Left ventricle myocardium inferior (tissue), 1 donor: ENCODE results near the gene TPP1. TPM values are rescaled to one million over a fixed set of nuclear protein-coding genes. Genes with fewer than 3 reads are reported as not detected.
A peak's percentile ranks its signal among the peaks of the same experiment; 100 is the strongest.

Source experiments
- DNase-seq: peaks from one replicate; pipeline ENCODE4 v3.0.0-alpha.2; 2020
- H3K27ac ChIP-seq: fragments of 200-600 bp; replicated peaks from 2 replicates; pipeline ENCODE4 v1.8.0; 2021
- H3K27me3 ChIP-seq: fragments of 200-600 bp; 2 replicates; pipeline ENCODE4 v1.8.0; 2021; ENCODE audit warnings: low read depth
- H3K36me3 ChIP-seq: fragments of 200-600 bp; 2 replicates; pipeline ENCODE4 v1.8.0; 2021
- H3K4me1 ChIP-seq: fragments of 200-600 bp; 2 replicates; pipeline ENCODE4 v1.8.0; 2021
- H3K4me3 ChIP-seq: fragments of 200-600 bp; 2 replicates; pipeline ENCODE4 v1.8.0; 2021; ENCODE audit warnings: mild to moderate bottlenecking, moderate library complexity
- H3K9me3 ChIP-seq: fragments of 200-600 bp; replicated peaks from 2 replicates; pipeline ENCODE4 v1.8.0; 2021
- intact Hi-C: fragments of 100-400 bp; cut with micrococcal nuclease; formaldehyde crosslinking; loops from one replicate; pipeline ENCODE4 v1.11.0; 2022
- total RNA-seq: library from RNA; stranded (reverse); fragmentation: NEBNext Ultra II Directional; extraction: Animal tissue kit (Norgen Biotek cat#: 25700); gene quantifications from one replicate; pipeline ENCODE4 v1.2.1, GENCODE V29; 2021
- TF ChIP-seq, protein P1 (sequence below): fragments of 200-600 bp; IDR thresholded peaks from 2 replicates; pipeline ENCODE4 v1.8.0; 2021; ENCODE audit warnings: antibody characterized with exemption, mild to moderate bottlenecking, borderline replicate concordance
- donor health status: DM: no; HTN: yes; CAD: no; lungs with severe emphysema.

The TPP1 gene
- total RNA-seq, 1 donor from 2014 or later: 84.2 TPM

DNA sequence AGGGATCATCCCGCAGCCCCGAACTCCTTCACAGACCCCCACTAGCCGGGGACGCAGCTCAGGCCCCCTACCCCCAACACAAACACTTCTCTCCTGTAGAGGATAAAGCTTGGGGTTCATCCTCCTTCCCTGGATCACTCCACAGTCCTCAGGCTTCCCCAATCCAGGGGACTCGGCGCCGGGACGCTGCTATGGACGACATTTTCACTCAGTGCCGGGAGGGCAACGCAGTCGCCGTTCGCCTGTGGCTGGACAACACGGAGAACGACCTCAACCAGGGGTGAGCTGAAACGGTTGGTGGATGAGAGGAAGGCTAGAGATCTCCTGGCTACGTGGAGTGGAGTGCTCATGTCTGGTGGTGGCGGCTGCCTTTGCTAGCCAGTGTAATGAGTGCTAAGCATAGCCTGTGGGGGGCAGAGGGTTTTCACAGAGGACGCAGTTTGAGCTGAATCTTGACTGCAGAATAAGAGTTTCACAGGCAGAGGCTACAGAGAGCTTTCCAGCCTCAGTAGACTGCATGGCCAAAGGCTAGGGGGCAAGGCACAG lies 15.1 kb downstream of the TPP1 start:
- Histone ChIP-seq H3K9me3 (no peaks in the 10 kb centered on the region), H3K36me3 (peaks cover 40% of the 10 kb centered on the region), H3K4me3 (peak overlapping the region; percentile 90), H3K27ac (peak overlapping the region; percentile 98), H3K4me1 (peaks cover 98% of the 10 kb centered on the region), H3K27me3 (no peaks in the 10 kb centered on the region)
- TF ChIP-seq, protein P1, sequence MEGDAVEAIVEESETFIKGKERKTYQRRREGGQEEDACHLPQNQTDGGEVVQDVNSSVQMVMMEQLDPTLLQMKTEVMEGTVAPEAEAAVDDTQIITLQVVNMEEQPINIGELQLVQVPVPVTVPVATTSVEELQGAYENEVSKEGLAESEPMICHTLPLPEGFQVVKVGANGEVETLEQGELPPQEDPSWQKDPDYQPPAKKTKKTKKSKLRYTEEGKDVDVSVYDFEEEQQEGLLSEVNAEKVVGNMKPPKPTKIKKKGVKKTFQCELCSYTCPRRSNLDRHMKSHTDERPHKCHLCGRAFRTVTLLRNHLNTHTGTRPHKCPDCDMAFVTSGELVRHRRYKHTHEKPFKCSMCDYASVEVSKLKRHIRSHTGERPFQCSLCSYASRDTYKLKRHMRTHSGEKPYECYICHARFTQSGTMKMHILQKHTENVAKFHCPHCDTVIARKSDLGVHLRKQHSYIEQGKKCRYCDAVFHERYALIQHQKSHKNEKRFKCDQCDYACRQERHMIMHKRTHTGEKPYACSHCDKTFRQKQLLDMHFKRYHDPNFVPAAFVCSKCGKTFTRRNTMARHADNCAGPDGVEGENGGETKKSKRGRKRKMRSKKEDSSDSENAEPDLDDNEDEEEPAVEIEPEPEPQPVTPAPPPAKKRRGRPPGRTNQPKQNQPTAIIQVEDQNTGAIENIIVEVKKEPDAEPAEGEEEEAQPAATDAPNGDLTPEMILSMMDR: peak; percentile 30
- intact Hi-C loops: no loop called here
- no peak for DNase-seq

- Histone ChIP-seq H3K9me3 (no peaks in the 10 kb centered on the region), H3K27ac (peak within 1 kb of the TSS; percentile 98), H3K4me1 (peaks cover 98% of the 10 kb centered on the region), H3K36me3 (peaks cover 40% of the 10 kb centered on the region), H3K4me3 (peak within 1 kb of the TSS; percentile 90), H3K27me3 (no peaks in the 10 kb centered on the region)
- intact Hi-C loops: no loop called here
- DNase-seq: peak; percentile 93
- TF ChIP-seq, protein P1: peak; percentile 51
These were observed 15.7 kb downstream of the TPP1 start, which contains the start of the genes ILK and RRP8 for GRCh38 chr11:6603287-6604080. Gene ILK (plus strand): TSS chr11:6603774. CDS start chr11:6604272, 498 bp downstream. Gene RRP8 (minus strand): TSS chr11:6603616. CDS start chr11:6603502, 114 bp downstream.

DNA sequence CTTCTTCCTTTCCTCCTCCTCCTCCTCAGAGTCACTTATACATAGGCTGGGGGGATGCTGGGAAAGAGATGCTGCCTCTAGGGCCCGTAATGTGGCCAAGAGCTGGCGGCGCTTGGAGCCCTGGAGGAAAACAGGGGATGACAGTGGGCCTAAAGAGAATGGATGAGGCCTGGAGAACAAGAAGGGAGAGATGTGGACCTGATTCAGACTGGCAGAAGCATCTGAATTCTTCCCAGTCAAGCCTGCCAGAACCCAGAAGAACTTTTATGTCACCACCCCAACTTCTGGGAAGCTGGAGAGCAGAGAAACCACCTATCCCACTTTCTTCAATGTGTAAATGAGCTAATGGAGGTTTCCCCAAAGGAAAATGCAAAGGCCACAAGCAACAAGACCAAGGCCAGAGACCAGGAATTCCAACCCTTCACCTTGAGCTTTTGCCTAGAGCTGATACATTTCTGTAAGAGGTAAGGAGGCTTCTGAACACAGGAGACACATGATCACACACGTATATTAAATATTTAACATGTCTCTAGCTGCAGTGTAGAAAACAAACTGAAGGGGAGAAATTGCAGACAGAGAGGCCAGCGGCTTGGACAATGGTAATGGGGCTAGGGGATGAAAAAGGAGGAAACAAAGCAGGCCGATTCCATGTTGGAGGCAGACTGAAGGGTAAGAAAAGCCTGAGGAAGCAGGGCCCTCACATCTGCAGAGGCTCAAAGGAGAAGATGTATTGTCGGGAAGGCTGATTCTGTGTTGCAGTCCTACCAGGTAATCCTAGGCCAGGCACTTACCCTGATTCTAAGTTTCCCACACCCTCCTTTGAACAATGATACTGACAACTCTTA lies 16.9 kb downstream of the TPP1 start:
- peak overlapping the region; percentile 98 for H3K27ac ChIP-seq
- peak overlapping the region; percentile 90 for H3K4me3 ChIP-seq
- H3K9me3 ChIP-seq: no peaks in the 10 kb centered on the region
- H3K36me3 ChIP-seq: peaks cover 36% of the 10 kb centered on the region
- no peaks in the 10 kb centered on the region for H3K27me3 ChIP-seq
- DNase-seq: no peak
- peaks cover 98% of the 10 kb centered on the region for H3K4me1 ChIP-seq
- TF ChIP-seq, protein P1: no peak
- intact Hi-C loops: no loop called here

- no peaks in the 10 kb centered on the region for H3K9me3 ChIP-seq
- intact Hi-C loops: no loop called here
- TF ChIP-seq, protein P1: no peak
- H3K4me1 ChIP-seq: peaks cover 98% of the 10 kb centered on the region
- no peak overlapping the region for H3K27ac ChIP-seq
- H3K4me3 ChIP-seq: no peak overlapping the region
- H3K36me3 ChIP-seq: peaks cover 36% of the 10 kb centered on the region
- DNase-seq: no peak
- H3K27me3 ChIP-seq: no peaks in the 10 kb centered on the region
These were observed 18.2 kb downstream of the TPP1 start for GRCh38 chr11:6601041-6601461.

DNA sequence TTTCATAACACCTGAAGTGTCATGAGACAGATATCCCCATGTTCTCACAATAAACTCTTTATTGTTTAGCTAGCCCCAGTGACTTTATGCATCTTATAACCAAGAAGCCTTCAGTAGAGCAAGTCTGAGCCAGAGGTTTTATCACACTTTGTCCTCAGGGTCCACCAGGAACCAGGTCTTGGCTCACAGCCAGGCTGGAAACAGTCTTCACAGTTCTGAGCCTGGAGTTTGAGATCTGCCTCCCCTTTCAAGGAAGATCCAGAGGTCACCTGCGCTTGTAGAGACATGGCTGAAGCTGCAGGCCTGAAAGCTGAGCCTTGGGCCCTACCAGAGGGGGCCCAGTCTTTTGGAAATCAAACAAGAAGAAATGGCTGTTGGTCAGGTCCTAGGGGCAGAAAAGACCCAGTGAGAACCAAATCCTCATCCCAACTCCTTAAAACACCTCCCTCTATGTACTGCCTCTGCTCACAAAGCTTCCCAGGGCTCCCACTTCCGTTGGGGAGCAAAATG lies 19.3 kb downstream of the TPP1 start:
- intact Hi-C loops: no loop called here
- Histone ChIP-seq H3K36me3 (peaks cover 36% of the 10 kb centered on the region), H3K27ac (no peak overlapping the region), H3K27me3 (no peaks in the 10 kb centered on the region), H3K4me1 (peaks cover 98% of the 10 kb centered on the region), H3K9me3 (no peaks in the 10 kb centered on the region), H3K4me3 (no peak overlapping the region)
- DNase-seq: no peak
- TF ChIP-seq, protein P1: no peak
